Choroid plexus epithelial cell (primary cell): ENCODE results near the gene TOX2.

Source experiments
- DNase-seq: peaks from one replicate; pipeline ENCODE4 v3.0.0-alpha.2; 2010; ENCODE audit warnings: low read depth
- H3K4me3 ChIP-seq: 2 replicates; pipeline ENCODE4 v1.5.1; 2011; ENCODE audit warnings: low read depth, mild to moderate bottlenecking, control low read depth, low read length, moderate library complexity
- CTCF ChIP-seq: conservative IDR thresholded peaks from 2 replicates; pipeline ENCODE4 v1.5.1; 2011; ENCODE audit warnings: low read depth, mild to moderate bottlenecking, control low read depth, inconsistent platforms, low read length, moderate library complexity

TOX2 gene

GRCh38 chr20:44087051-44087856 is 172.6 kb downstream of the TOX2 start:
- no peak overlapping the region for H3K4me3 ChIP-seq
- no peak for DNase-seq
- TF ChIP-seq CTCF: no peak

GRCh38 chr20:44087857-44088120 is 173.1 kb downstream of the TOX2 start:
- TF ChIP-seq CTCF: no peak
- DNase-seq: no peak
- no peak overlapping the region for H3K4me3 ChIP-seq

- H3K4me3 ChIP-seq: peak overlapping the region; percentile 31
- no peak for TF ChIP-seq CTCF
- DNase-seq: peak; percentile 85
Measured at GRCh38 chr20:44089987-44090674, 175.5 kb downstream of the TOX2 start.

- no peak for TF ChIP-seq CTCF
- DNase-seq: no peak
- H3K4me3 ChIP-seq: no peak overlapping the region
Measured at GRCh38 chr20:44091026-44091425, 176.4 kb downstream of the TOX2 start.

GRCh38 chr20:44092551-44093248 is 178.0 kb downstream of the TOX2 start:
- TF ChIP-seq CTCF: peak; percentile 73
- DNase-seq: peak; percentile 81
- H3K4me3 ChIP-seq: no peak overlapping the region

GRCh38 chr20:44093249-44093582 is 178.6 kb downstream of the TOX2 start:
- no peak overlapping the region for H3K4me3 ChIP-seq
- no peak for DNase-seq
- TF ChIP-seq CTCF: no peak
